NCI-H510A treated with DMSO at 0.1 percent for 48 hours (cell line): Measurements from ENCODE around the gene ABCB9.
"Not testable (repeated sequence)": the region's sequence is repeated elsewhere in the genome, so short reads cannot be mapped to it uniquely, and the experiment has no call there.

Experiments used
- DNase-seq: peaks from one replicate; lab custom pipeline; 2025; lab: John Stamatoyannopoulos, UW

The ABCB9 gene

DNA sequence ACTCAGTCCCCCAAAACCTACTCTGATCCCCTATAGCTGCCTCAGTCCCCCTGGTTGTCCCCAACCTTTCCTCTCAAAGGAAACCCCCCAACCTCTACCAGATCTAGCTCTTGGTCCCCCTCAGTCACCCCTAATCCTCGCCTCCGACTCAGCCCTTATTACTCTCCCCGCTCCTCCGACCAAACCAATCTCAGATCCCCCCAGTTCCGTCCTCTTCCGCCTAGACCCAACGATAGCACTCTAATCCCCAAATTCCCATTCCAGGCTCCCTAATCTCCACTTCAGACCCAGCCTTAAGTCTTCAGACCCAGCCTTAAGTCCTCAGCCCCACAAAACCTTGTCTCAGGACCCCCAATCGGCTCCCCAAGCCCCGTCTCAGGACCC lies 71.0 kb downstream of the ABCB9 start:
- no peak for DNase-seq

DNA sequence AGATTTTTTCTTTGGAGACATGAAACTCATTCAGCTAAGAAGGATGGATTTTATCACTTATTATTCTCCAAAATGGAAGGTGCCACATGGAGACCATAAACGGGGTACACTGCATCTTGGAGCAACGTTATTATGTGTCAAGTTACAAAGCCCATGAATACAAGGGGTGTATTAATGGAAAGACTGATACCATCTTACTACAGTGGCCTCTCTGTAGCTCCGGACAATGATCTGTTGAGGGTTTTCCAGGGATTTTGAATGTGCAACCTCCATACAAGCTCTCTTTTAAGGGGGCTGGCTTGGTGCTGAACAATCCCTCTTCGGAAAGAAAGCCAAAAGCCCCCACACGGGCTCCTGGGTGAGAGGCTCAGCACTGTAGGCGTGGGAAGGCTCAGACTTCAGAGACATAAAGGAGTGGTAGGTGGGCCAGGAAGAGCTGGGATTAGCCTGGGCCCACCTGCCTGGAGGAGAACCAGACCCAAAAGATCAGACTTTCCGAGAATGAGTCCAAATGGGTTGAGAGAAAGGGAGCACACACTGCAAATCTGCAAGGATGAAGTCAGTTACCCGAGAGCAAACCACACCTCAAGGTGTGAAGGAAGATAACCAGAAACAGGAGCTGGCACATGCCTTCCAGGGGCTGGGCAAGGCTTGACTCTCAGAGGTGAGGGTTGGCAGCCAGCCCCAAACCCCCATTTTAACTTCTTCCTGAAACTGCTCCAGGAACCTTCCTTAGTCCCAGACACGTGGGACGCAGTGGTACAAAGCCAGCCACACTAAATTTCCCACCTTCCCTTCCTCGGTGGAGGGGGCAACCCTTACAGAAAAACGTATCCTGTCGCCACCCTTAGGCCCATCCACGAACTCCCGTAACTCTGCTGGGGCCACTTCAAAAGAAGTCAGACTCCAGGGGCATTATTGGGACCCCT lies 71.8 kb downstream of the ABCB9 start:
- no peak for DNase-seq

GRCh38 chr12:122893208-122894153 lies 72.8 kb downstream of the ABCB9 start:
- DNase-seq: no peak

- DNase-seq: not testable (repeated sequence)
These were observed 73.5 kb downstream of the ABCB9 start for GRCh38 chr12:122892724-122893123.

DNA sequence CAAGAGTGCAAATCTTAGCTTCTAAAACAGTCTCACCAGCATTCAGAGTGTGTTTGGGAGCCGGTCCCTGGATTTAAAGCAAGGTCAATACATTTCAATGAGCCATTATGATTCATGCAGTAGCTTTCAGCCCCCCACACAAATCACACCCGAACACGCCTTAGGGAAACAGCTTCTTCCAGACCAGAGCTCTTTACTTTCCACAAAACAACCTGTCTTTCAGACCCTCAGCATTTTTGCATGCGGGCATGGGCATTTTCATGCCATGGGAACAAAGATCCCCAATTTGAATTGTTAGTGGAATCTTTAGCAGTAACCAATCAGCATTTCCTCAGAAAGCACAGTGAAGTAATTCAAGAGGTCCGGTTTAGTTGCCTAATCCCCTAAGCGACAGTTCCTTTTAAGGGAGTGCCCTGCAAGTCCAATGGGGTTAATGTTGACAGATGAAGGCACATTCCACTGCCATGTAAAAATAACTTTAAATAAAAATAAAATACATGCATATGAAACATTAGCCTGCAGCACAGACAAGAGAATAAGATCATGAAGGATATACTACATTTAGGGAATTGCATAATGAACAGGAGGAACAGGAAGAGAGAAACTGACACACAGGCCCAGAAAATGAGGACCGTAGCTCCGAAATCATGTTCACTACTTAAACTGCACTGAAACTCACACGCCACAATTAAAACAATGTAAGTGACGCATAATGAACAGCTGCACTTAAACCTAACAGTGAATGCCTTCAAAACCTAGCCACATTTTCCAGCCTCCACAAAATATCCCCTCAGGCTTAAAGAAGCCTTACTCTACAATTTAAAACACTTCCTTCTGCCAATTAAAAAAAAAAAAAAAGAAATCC lies 74.4 kb downstream of the ABCB9 start:
- no peak for DNase-seq

DNA sequence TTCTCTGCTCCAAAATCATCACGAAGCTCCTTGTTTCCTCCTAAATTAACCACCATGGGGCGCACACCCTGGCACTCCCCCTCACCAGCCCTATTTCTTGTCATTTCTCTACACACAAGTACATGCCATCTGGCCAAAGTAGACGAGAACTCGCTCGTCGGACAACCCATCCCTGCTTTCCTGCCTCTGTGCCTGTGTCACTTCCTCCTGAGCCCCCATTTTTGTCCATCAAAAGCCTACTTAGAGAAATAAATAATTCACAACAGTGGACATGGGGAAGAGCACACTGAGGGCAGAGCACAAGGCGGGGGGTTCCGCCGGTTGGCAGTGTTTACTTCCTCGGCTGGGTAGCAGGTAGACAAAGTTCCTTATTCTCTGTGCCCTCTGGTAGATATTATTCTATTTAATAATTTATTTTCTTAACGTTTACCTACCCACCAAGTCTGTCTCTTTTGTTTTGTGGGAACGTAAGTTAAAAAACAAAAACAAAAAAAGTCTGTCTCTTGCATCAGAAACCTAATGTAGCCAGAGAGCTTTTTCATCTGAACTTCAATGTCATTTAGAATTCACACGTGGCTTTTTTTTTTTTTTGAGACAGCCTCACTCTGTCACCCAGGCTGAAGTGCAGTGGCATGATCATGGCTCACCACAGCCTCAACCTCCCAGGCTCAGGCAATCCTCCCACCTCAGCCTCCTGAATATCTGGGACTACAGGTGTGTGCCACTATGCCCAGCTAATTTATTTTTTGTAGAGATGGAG lies 76.3 kb downstream of the ABCB9 start:
- DNase-seq: no peak

DNA sequence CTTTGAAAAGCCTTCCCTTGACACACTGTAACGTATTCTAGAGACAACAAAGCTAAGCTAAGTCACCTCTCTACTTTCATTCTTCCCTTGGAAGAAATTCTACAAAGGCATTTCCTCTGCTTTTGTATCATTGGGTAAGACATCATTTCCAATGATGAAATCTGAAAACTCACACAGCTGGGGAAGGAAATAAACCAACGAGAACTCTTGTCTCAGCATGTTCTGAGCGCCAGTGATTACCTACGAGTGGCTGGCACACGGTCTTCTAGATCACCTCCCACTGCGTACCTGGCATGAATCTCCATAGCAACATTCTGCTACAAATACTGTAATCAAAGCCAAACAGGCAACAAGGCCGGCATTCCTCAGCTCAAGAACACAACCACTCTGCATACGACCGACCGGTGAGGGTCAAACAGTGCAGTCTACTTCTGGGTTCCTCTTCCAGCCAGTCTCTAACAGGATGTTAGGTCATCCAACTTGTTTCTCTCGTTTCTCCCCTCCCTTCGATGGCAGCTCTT lies 78.0 kb downstream of the ABCB9 start:
- DNase-seq: peak; percentile 94

GRCh38 chr12:122887819-122888212 lies 78.4 kb downstream of the ABCB9 start:
- no peak for DNase-seq

DNA sequence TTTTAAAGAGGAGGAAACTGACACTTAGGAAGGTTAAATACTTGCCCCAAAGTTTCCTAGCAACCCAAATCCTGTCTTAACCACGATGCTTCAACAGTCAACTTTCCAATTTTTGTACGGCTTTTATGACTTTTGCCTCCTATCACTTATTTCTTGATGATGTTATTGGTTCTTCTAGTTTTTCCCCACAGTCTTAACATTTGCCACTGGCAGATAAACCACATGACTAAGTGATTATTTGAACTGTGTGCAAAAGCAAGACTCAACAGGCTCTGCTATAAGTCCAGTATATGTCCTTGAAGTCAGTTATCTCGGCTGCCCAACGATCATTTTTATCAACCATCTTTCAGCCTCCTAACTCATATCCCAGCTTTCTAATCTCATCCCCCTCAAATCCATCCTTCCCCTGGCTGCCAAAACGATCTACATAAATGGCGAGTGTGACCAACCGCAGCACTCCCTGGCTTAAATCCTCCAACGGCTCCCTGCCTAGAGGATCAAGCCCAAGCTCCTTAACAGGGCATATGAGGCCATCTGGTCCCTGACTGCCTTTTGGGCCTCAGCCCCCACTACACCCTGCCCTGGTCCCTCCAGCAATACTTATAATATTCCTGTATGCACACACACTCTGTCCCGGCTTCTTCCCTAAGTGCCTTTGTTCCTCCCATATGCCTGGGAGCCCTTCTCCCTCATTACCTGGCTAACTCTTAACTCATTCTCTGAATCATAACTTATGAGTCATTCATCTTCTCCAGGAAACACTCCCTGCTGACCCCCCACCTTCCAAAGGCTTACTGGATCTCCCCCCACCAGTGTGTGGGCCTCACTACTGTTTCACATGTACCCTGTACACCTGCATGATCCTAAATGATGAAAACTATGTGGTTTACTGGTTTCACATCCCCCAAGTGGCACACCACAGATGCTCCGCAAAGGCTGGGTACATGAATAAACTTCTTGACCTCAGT lies 79.1 kb downstream of the ABCB9 start:
- no peak for DNase-seq

GRCh38 chr12:122886161-122886560 lies 80.1 kb downstream of the ABCB9 start:
- DNase-seq: no peak

- no peak for DNase-seq
These were observed 81.4 kb downstream of the ABCB9 start for GRCh38 chr12:122884860-122885259.

GRCh38 chr12:122884091-122884826 lies 82.0 kb downstream of the ABCB9 start:
- no peak for DNase-seq

DNA sequence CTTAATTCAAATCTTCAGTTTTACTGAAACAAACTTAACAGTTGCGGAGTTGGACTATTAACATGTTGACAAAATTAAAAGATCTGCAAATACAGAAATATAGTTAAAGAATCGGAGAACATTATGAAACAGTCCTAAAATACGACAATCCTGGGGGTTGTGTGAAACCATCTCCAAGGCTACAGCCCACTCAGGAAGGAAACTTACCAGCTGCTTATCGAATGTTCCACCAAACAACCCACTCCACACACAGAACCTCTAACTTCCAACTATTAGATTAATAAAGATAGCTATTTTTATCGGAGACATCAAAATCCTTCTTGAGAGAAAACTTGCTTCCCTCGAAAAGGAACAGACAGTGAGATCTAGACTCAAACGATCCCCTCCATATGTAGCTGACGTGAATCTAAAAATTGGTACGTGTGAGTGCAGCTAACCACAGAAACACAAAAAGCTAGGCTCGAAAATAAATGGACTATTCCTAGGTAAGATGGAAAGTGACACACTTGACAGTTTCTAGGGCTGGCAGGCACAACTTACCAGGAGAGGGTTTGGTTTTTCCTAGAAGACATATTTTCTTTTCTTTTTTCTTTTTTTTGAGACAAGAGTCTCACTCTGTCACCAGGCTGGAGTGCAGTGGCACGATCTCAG lies 83.2 kb downstream of the ABCB9 start:
- DNase-seq: no peak

DNA sequence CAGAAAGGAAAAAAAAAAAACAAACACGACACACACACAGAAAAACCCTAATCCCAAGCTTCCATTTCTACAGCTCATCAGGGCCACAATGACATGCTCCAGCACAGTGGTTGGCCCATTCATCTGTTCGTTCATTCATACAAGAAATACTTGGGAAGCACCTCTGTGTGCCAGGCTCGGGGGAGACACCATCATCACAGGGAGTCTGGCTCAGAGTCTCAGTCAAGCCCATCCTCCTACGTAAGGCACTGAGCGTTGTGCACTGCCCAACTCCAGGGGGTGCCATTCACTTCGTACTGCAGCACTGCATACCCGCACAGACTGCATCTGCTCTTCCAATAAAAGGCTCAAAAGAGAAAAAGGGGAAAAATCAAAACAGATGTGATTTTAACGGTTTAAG lies 85.6 kb downstream of the ABCB9 start:
- DNase-seq: peak; percentile 37

DNA sequence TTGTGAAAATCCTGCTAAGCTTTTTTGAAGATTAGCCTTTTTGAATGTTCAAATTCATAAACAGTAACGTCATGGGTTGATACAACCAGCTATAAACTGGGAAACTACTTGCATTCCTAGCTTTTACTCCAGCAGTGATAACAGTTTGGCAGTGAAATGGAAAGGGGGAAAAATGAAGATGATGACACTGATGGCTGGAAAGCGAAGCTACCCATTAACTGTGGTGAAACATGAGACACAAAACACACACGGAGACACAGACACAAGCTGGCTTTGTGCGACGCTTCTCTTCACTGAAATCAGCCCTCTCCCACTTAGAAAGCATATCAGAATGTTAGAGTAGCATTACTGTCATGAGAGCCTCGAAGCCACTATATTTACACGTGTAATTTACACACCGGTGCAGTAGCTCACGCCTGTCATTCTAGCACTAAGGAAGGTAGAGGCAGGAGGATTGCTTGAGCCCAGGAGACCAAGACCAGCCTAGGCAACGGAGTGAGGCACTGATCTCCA lies 86.1 kb downstream of the ABCB9 start:
- no peak for DNase-seq
